OCI-LY1 (cell line): Measurements from ENCODE around the gene CLCN6.

ENCODE experiments used
- EZH2 ChIP-seq: fragments of 200-600 bp; sonication (generic), shearing (Covaris generic); IDR thresholded peaks from 2 replicates; pipeline ENCODE4 v1.8.0; 2017; ENCODE audit warnings: borderline replicate concordance, mixed run types, mild to moderate bottlenecking, antibody characterized with exemption, low read length, moderate library complexity, mixed read lengths
- TF ChIP-seq, protein P1 (sequence below): fragments of 200-600 bp; sonication (generic), shearing (Covaris generic); IDR thresholded peaks from 2 replicates; pipeline ENCODE4 v1.5.1; 2017; ENCODE audit warnings: mild to moderate bottlenecking, antibody characterized with exemption, low read length, moderate library complexity, mixed read lengths

DNA sequence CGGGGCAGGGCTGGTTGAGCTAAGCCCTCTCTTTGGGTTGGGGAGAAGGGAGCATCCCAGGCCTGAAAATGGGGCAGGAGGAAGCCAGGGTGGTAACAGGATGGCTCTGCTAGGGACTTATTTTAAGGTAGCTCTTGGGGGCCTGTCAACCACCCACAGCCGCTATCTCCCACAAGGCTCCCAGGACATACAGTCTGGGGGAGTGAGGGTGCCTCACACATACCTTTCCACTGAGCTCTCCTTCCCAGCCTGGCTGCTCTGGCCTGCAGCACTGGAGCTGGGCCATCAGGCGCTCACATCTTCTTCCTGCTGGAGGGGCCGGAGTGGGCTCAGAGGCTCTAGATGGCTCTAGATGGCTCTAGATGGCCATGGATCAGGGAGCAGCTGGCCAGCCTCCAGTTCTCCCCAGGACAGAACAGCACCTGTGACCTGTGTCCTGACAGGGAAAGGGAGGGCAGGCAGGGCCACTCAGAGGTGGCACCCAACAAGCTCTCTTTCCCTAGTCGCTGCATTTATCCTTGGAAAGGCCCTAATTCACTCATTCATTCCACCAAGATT is 63.7 kb downstream of the CLCN6 start:
- TF ChIP-seq, protein P1, sequence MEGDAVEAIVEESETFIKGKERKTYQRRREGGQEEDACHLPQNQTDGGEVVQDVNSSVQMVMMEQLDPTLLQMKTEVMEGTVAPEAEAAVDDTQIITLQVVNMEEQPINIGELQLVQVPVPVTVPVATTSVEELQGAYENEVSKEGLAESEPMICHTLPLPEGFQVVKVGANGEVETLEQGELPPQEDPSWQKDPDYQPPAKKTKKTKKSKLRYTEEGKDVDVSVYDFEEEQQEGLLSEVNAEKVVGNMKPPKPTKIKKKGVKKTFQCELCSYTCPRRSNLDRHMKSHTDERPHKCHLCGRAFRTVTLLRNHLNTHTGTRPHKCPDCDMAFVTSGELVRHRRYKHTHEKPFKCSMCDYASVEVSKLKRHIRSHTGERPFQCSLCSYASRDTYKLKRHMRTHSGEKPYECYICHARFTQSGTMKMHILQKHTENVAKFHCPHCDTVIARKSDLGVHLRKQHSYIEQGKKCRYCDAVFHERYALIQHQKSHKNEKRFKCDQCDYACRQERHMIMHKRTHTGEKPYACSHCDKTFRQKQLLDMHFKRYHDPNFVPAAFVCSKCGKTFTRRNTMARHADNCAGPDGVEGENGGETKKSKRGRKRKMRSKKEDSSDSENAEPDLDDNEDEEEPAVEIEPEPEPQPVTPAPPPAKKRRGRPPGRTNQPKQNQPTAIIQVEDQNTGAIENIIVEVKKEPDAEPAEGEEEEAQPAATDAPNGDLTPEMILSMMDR, result no peak
- no peak for TF ChIP-seq EZH2
